ENCODE measurements around the gene RIPOR1.
"Not testable (repeated sequence)": the region's sequence is repeated elsewhere in the genome, so short reads cannot be mapped to it uniquely, and the experiment has no call there.

RIPOR1 gene

GRCh38 chr16:67517661-67518423, 10.8 kb upstream of the RIPOR1 start:
- DNase-seq = no peak

- no peak for DNase-seq
Observed at GRCh38 chr16:67518676-67519075, 10.0 kb upstream of the RIPOR1 start.

GRCh38 chr16:67519242-67519641, 9.4 kb upstream of the RIPOR1 start:
- no peak for DNase-seq

DNA sequence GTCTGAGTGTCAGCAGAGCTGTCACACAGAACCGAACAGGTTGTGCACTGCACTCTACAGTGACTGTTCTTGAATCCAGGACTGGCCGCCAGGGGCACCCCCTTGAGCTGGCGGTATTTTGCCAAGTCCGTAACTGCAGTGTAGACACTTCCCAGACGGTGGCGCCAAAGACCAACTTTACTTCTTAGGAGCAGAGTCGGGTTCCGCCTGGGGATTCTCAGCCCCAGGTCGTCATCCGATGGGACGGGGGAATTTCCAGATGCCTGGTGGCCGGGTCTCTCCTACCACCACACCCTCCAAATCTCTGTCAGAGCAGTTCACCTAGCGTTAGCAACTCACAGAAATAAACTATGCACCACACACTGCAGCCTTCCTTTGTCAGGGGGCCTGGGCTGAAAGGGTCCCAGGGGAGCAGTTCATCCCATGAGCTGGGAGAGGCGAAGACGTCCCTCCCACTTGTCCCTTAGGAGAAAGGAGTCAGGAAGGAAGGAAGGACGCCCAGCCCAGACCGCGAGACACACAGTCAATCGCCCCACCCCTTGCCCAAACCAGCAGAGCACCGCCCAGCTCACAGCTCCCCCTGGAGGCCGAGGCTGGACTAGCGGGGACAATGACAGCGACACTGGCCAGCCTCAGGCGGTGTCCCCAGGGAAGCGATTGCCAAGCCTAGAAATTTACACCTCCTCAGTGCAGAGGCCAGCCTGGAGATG, 7.4 kb upstream of the RIPOR1 start:
- DNase-seq = peak; percentile 68

DNA sequence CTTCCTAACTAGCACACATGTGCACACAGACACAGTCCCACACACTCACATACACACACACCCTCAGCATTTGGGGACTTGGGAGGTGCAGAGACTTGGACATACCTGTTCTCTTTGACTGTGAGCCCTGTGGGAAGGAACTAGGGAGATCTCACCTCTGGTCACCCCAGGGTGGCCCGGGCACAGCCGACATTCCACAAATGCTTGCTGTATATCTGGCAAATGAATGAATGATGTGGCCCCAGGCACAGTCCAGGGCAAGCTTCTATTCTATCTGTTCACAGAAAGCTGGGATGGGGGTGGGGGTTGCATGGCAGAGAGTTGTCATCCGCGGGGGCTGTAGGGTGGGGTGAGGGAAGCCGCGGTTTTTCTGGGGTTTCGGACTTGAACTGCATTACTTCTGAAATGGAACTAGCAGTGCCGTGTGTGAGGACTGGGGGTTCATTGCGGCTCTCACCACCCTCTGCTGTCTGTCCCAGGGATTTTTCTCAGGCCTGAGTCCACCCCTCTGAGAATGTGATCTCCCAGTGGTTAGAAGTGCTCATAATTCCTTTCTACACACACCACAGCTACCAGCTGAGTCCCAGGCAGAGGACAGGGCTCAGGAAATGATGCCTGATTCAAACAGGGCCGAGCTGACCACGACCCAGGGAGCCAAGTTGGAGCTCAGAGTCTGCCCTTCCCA, 3.3 kb upstream of the RIPOR1 start:
- DNase-seq = no peak

GRCh38 chr16:67526149-67526791, 2.4 kb upstream of the RIPOR1 start:
- DNase-seq = no peak

DNA sequence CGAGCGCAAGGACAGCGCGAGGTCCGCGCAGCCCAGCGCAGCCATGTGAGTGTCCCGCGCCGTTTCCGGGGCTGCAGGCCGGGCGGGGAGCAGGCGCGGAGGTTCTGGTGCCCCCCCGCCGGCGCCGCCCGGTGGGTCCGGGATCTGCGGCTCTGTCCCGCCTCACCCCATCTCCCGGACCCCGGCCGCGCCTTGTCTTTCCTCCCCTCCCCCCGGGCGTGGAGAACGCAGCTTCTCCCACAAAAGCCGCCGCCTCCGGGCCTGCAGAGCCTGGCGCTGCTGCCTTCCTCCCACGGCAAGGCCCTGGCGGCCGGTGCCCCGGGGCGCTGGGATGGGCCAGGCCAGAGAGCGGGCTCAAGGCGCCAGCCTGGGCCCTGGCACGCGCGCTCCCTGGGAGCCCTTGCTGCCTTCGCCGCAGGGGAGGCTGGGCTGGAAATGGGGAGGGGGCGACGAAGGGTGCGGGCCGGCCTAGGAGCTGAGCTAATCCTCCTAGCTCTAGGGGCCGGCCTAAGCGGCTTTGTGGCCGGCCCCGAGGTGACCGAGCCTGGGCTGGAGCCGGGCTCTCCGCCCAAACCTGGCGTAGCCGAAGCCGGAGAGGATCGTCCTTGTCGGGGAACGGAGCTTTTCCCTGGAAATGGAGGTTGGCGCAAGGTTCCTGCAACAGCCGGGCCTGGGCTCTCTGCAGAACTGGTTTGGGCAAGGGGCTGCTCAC, 397 bp downstream of the RIPOR1 start:
- DNase-seq = no peak

DNA sequence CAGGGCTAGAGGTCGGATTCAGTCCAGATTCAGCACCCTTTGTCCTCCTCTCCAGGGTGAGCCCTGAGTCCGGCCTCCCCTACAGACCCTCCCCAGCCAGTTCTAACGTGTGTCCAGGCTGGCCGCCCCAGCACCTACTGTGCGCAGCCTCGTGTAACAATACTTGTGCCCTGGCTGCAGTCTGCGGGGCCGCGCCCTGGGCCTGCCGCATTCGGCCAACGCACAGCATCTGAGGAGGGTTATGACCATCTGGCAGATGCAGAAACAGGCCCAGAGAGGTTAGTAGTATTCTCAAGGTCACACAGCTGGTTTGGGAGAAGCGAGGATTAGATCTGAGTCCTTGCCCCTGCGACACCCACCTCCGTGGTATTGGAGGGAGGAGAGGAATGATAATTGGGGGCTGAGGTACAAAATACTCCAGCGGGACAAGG, 968 bp downstream of the RIPOR1 start:
- no peak for DNase-seq

DNA sequence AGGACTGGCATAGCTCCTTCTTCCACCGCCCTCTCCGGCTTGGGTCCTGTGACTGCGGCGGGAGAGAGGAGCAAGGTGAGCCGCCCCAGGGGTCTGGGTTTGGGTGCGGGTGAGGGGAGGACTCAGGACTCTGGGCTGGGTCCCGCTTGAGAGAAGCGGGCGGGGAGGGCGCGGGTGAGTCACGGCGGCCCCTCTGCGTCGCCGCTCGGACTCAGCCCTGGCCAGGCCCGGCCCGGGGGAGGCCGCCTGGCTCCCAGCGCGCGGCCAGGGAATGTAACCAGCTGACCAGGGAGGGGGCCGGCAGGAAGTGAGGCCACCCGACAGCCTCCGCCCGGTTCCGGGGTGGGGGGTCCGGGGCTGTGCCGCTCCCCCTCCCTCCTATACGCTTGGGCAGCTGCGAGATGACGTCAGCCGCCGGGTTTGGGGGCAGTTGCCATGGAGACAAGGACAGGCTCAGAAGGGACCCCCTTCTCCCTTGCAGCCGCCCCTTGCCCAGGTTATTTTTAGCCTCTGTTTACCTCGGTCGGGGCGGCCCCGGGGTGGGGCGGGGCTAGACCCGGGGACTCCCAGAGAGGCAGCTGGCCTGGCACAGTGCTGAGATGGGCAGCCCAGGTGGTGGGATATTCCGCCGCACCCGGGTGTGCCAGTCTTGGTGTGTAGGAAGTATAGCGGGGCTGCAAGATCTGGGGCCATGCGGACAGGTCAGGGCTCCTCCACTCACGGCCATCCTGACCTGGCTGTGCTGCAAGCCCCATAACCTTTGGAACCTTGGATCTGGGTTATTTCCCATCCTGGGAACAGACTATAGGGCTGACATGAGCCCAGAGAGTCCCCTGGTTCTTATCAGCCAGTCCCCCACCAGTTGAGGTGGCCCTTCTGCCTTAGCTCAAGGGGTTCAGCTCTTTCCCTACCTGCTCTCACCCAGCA, 1.6 kb downstream of the RIPOR1 start:
- no peak for DNase-seq

GRCh38 chr16:67531247-67531646, 2.6 kb downstream of the RIPOR1 start:
- DNase-seq = no peak

DNA sequence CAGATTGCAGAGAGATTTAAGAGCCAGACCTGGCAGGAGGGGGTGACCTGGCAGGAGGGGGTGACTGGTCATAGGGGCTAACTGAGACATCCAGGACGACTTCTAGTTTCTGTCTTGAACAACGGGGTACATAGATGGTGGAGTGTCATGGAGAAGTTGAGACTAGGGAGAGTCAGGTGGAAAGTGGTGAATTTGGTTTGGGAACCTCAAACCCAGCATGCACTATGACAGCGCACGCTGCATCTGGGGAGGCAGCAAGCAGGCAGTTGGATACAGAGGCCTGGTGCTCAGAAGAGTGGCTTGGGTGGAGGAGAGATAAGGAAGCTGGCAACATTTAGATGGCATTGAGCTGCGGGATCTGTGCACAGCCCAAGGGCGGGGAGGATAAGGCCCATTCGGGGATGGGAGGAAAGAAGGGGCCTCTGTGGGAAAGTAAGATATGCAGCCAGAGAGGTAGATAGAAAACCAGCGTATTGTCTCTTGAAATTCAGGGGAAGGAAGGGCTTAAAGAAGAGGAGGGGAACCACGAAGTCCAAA, 4.5 kb downstream of the RIPOR1 start:
- no peak for DNase-seq

DNA sequence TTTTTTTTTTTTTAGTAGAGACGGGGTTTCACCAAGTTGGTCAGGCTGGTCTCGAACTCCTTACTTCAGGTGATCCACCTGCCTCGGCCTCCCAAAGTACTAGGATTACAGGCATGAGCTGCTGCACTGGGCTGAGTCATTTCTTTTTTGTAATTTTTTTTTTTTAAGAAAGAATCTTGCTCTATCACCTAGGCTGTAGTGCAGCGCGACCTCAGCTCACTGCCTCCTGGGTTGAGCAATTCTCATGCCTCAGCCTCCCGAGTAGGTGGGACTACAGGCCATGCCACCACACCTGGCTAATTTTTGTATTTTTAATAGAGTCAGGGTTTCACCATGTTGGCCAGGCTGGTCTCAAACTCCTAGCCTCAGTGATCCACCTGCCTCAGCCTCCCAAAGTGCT, 5.4 kb downstream of the RIPOR1 start:
- not testable (repeated sequence) for DNase-seq

DNA sequence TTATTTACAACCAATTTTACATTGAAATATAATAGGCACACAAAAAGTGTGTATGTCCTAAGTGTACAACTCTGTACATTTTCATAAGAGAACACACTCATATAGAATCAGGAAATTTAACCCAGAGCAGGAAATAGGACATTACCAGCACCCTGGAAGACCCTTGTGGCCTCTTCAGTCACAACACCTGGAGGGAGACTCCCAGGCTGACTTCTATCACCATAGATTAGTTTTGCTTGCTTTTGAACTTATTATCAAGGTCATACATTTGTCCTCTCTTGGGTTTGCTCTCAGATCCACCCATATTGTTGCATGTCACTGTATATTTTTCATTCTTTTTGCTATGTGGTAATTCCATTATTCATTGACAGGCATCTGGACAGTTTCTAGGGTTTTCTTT, 5.8 kb downstream of the RIPOR1 start:
- no peak for DNase-seq

GRCh38 chr16:67535201-67535600, 6.6 kb downstream of the RIPOR1 start:
- no peak for DNase-seq

GRCh38 chr16:67537270-67537635, 8.6 kb downstream of the RIPOR1 start:
- DNase-seq = no peak

GRCh38 chr16:67537636-67538591, 9.3 kb downstream of the RIPOR1 start:
- DNase-seq = no peak

DNA sequence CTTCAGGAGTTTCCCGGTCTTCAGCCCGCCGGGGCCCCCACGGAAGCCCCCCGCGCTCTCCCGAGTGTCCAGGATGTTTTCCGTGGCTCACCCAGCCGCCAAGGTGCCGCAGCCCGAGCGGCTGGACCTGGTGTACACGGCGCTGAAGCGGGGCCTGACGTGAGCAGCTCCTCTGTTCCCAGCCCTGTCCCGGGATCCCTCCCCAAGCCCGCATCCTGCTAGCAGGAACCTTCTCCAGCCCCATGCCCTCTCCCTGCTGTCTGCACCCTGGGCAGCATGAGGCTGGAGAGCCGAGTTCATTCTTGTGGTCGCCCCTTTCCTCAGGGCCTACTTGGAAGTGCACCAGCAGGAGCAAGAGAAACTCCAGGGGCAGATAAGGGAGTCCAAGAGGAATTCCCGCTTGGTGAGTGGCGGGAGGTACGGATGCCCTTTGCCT, 10.1 kb downstream of the RIPOR1 start:
- no peak for DNase-seq

DNA sequence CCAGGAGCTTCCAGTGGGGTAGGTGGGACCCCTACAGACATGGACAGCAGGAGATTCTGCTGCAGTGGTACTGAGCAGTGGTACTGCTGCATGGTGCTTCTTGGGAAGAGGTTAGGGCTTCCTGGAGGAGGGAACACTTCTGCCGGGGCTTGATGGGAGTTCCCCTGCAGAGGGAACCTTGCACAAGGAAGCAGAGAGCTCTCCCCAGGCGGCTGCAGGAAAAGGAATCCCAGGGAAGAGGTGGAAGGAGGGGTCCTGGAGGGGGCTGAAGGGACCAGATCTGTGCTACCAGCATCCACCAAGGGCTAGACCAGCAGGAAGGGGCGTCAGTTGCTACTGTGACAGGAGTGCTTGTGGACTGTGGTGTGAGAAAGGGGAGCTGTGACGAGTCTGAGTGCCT, 10.6 kb downstream of the RIPOR1 start:
- no peak for DNase-seq

DNA sequence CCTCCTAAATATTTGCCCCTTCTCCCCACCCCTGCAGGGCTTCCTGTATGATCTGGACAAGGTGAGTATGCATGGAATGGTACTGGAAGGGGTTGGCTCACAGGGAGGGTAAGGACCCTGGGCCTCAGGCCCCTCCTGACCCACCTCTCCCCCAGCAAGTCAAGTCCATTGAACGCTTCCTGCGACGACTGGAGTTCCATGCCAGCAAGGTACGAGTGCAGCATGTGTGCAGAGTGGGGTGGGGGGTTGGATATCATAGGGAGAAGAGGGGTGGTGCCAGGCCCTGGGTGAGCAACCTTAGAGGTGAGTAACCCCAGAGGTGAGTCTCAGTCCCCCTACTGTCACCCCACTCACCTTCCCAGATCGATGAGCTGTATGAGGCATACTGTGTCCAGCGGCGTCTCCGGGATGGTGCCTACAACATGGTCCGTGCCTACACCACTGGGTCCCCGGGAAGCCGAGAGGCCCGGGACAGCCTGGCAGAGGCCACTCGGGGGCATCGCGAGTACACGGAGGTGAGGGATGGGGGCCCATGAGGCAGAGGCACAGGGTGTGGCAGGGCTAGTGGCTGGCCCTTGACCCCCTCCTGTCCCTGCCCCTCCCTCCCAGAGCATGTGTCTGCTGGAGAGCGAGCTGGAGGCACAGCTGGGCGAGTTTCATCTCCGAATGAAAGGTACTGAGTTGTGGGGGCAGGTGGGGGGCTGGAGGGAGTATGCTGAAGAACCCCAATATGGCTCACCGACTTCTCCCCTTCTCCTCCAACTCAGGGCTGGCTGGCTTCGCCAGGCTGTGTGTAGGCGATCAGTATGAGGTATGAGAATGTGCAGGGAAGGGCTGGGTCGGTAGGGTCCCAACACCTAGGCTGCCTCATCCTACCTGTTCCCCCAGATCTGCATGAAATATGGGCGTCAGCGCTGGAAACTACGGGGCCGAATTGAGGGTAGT, 11.3 kb downstream of the RIPOR1 start:
- no peak for DNase-seq

All from NCI-H748 treated with DMSO at 0.1 percent for 48 hours (cell line).